Liver (tissue), 9 donors: ENCODE measurements around the gene NR2F2. TPM values are rescaled to one million over a fixed set of nuclear protein-coding genes. Genes with fewer than 3 reads are reported as not detected.

Experiments used
- DNase-seq: peaks from one replicate; pipeline ENCODE4 v3.0.0-alpha.2; 2017; ENCODE audit warnings: low spot score
- H3K27ac ChIP-seq, 2 donors: one replicate each; pipeline ENCODE4 v1.7.0; 2013; ENCODE audit warnings: inconsistent platforms in 2 of 2, low read length in 2 of 2, control low read depth in 1 of 2, low read depth in 1 of 2, mild to moderate bottlenecking in 1 of 2
- H3K27me3 ChIP-seq, 4 donors: one replicate each; pipeline versions ENCODE4 v1.6.1 to v1.7.0; 2013; ENCODE audit warnings: low read length in 3 of 4, inconsistent platforms in 1 of 4, mild to moderate bottlenecking in 1 of 4, moderate library complexity in 1 of 4; ENCODE audit not compliant: control insufficient read depth in 4 of 4, insufficient read depth in 4 of 4
- H3K36me3 ChIP-seq, 4 donors: one replicate each; pipeline versions ENCODE4 v1.6.1 to v1.7.0; 2013; ENCODE audit warnings: low read length in 3 of 4, mild to moderate bottlenecking in 3 of 4, low read depth in 1 of 4, moderate library complexity in 1 of 4; ENCODE audit not compliant: control insufficient read depth in 4 of 4, insufficient read depth in 3 of 4
- H3K4me1 ChIP-seq, 4 donors: one replicate each; pipeline versions ENCODE4 v1.6.1 to v1.7.0; 2013; ENCODE audit warnings: low read length in 3 of 4, mild to moderate bottlenecking in 3 of 4, moderate library complexity in 1 of 4; ENCODE audit not compliant: control insufficient read depth in 4 of 4, insufficient read depth in 4 of 4
- H3K4me3 ChIP-seq, 3 donors: one replicate each; pipeline versions ENCODE4 v1.6.1 to v1.7.0; 2013; ENCODE audit warnings: low read length in 3 of 3, control low read depth in 1 of 3, low read depth in 1 of 3, mild to moderate bottlenecking in 1 of 3
- H3K9ac ChIP-seq, 2 donors: one replicate each; pipeline ENCODE4 v1.7.0; 2013; ENCODE audit warnings: low read length in 2 of 2, mild to moderate bottlenecking in 2 of 2, moderate library complexity in 2 of 2, control low read depth in 1 of 2, low read depth in 1 of 2
- H3K9me3 ChIP-seq, 4 donors: one replicate each; pipeline versions ENCODE4 v1.6.1 to v1.7.0; 2013; ENCODE audit warnings: low read length in 3 of 4; ENCODE audit not compliant: control insufficient read depth in 4 of 4
- EGR1 ChIP-seq, 2 donors: IDR thresholded peaks; 2 replicates each; pipeline ENCODE4 v1.6.1; 2016 to 2018; ENCODE audit warnings: antibody characterized with exemption in 2 of 2, low read depth in 2 of 2
- GABPA ChIP-seq, 2 donors: IDR thresholded peaks in 1 of 2; conservative IDR thresholded peaks in 1 of 2; 2 replicates each; pipeline ENCODE4 v1.6.1; 2016; ENCODE audit warnings: antibody characterized with exemption in 2 of 2, mild to moderate bottlenecking in 1 of 2, moderate library complexity in 1 of 2
- HNF4A ChIP-seq, 2 donors: conservative IDR thresholded peaks; 2 replicates each; pipeline ENCODE4 v1.6.1; 2016; ENCODE audit warnings: antibody characterized with exemption in 2 of 2, mild to moderate bottlenecking in 2 of 2
- HNF4G ChIP-seq: IDR thresholded peaks from 2 replicates; pipeline ENCODE4 v1.6.1; 2016; ENCODE audit warnings: antibody characterized with exemption
- JUND ChIP-seq, 2 donors: IDR thresholded peaks; 2 replicates each; pipeline ENCODE4 v1.6.1; 2016; ENCODE audit warnings: antibody characterized with exemption in 2 of 2
- NR2F2 ChIP-seq: IDR thresholded peaks from 2 replicates; pipeline ENCODE4 v1.6.1; 2016; ENCODE audit warnings: antibody characterized with exemption
- RAD21 ChIP-seq, 2 donors: IDR thresholded peaks; 2 replicates each; pipeline ENCODE4 v1.6.1; 2016; ENCODE audit warnings: antibody characterized with exemption in 2 of 2, mild to moderate bottlenecking in 2 of 2
- RXRA ChIP-seq, 2 donors: IDR thresholded peaks; 2 replicates each; pipeline ENCODE4 v1.6.1; 2017 to 2018; ENCODE audit warnings: antibody characterized with exemption in 2 of 2, mild to moderate bottlenecking in 1 of 2
- SP1 ChIP-seq: IDR thresholded peaks from 2 replicates; pipeline ENCODE4 v1.6.1; 2018; ENCODE audit warnings: antibody characterized with exemption, mild to moderate bottlenecking
- TAF1 ChIP-seq: conservative IDR thresholded peaks from 2 replicates; pipeline ENCODE4 v1.6.1; 2016; ENCODE audit warnings: antibody characterized with exemption, mild to moderate bottlenecking
- YY1 ChIP-seq: IDR thresholded peaks from 2 replicates; pipeline ENCODE4 v1.6.1; 2016; ENCODE audit warnings: antibody characterized with exemption, mild to moderate bottlenecking
- WGBS: extraction: QIAGEN DNeasy Blood & Tissue Kit; methylation state at CpG from one replicate; pipeline ENCODE4 v1.1.7; 2013; 5-methylcytosine and 5-hydroxymethylcytosine counted together
- polyA plus RNA-seq, 2 donors: library from polyadenylated mRNA; stranded (reverse) in 1 of 2; unstranded in 1 of 2; fragments of 200-250 nt in 1 of 2; fragments of >200 nt in 1 of 2; fragmentation: Nextera tagmentation in 1 of 2; extraction: Ambion mirVana in 1 of 2; gene quantifications; one replicate each; pipeline versions ENCODE4 v1.2.1 to v1.2.3, GENCODE V29; 2013 to 2015
- total RNA-seq, 2 donors: library from RNA; depleted of rRNA; stranded (reverse); fragments of >200 nt; gene quantifications; one replicate each; pipeline ENCODE4 v1.2.3, GENCODE V29; 2014
- TF ChIP-seq, protein P1 (sequence below): IDR thresholded peaks from 2 replicates; pipeline ENCODE4 v1.6.1; 2016; ENCODE audit warnings: antibody characterized with exemption
- TF ChIP-seq, protein P2 (sequence below): IDR thresholded peaks from 2 replicates; pipeline ENCODE4 v1.6.1; 2016; ENCODE audit warnings: antibody characterized with exemption
- TF ChIP-seq, protein P3 (sequence below): fragments of 150-350 bp; IDR thresholded peaks from 2 replicates; pipeline ENCODE4 v1.5.1; 2017; ENCODE audit warnings: improper control_type of control experiment, low read depth, low read length; ENCODE audit not compliant: missing input control
- donor health status: healthy.
- donor health status: healthy.
- donor health status: healthy.
- donor health status: healthy.
- donor health status: healthy.

Gene NR2F2
- total and polyA plus RNA-seq, 4 donors = 5.9 to 22.4 (median 9.2) TPM

DNA sequence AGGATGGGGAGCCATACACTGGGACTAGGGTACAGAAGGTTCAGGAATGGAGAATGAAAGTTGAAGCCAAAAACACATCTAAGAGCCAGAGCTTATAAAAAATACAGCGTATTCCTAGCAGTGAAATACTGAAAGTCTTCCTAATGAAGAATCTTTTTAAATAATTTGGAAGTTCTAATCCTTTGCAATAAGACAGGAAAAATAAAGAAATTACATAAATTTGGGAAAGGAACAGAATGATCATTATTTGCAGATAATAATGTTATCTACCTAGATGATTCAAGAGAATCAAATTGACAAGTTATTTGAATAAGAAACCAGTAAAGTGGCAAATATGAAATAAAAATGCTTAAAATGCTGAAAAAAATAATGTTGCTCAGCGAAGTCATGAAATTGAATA, 32.3 kb upstream of the NR2F2 start:
- Histone ChIP-seq H3K36me3 (no peaks in the 10 kb centered on the region), H3K4me1 (no peaks in the 10 kb centered on the region), H3K27ac (no peak overlapping the region), H3K9ac (no peak overlapping the region), H3K4me3 (no peak overlapping the region), H3K9me3 (peaks cover 0 to 3% (median under 1%) of the 10 kb centered on the region in 4 donors), H3K27me3 (no peaks in the 10 kb centered on the region)
- DNase-seq = no peak
- whole genome bisulfite sequencing = 92% methylated on average over 2 of the region's 2 CpGs
- no peak for TF ChIP-seq TAF1
- TF ChIP-seq RAD21 (IDR thresholded peaks at IDR 0.05) = no peak
- TF ChIP-seq, protein P1, sequence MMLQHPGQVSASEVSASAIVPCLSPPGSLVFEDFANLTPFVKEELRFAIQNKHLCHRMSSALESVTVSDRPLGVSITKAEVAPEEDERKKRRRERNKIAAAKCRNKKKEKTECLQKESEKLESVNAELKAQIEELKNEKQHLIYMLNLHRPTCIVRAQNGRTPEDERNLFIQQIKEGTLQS = no peak
- TF ChIP-seq SP1 = no peak
- no peak for TF ChIP-seq EGR1 (IDR thresholded peaks at IDR 0.05; ENCODE audit: low read depth in 2 of 2)
- TF ChIP-seq, protein P2, sequence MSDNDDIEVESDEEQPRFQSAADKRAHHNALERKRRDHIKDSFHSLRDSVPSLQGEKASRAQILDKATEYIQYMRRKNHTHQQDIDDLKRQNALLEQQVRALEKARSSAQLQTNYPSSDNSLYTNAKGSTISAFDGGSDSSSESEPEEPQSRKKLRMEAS = no peak
- TF ChIP-seq HNF4A (conservative IDR thresholded peaks at IDR 0.05) = no peak
- TF ChIP-seq, protein P3, sequence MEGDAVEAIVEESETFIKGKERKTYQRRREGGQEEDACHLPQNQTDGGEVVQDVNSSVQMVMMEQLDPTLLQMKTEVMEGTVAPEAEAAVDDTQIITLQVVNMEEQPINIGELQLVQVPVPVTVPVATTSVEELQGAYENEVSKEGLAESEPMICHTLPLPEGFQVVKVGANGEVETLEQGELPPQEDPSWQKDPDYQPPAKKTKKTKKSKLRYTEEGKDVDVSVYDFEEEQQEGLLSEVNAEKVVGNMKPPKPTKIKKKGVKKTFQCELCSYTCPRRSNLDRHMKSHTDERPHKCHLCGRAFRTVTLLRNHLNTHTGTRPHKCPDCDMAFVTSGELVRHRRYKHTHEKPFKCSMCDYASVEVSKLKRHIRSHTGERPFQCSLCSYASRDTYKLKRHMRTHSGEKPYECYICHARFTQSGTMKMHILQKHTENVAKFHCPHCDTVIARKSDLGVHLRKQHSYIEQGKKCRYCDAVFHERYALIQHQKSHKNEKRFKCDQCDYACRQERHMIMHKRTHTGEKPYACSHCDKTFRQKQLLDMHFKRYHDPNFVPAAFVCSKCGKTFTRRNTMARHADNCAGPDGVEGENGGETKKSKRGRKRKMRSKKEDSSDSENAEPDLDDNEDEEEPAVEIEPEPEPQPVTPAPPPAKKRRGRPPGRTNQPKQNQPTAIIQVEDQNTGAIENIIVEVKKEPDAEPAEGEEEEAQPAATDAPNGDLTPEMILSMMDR = no peak
- no peak for TF ChIP-seq RXRA (IDR thresholded peaks at IDR 0.05)
- no peak for TF ChIP-seq YY1
- TF ChIP-seq GABPA (IDR thresholded peaks at IDR 0.05 in 1 of 2, conservative IDR thresholded peaks at IDR 0.05 in 1 of 2) = no peak
- no peak for TF ChIP-seq HNF4G
- no peak for TF ChIP-seq JUND (IDR thresholded peaks at IDR 0.05)

DNA sequence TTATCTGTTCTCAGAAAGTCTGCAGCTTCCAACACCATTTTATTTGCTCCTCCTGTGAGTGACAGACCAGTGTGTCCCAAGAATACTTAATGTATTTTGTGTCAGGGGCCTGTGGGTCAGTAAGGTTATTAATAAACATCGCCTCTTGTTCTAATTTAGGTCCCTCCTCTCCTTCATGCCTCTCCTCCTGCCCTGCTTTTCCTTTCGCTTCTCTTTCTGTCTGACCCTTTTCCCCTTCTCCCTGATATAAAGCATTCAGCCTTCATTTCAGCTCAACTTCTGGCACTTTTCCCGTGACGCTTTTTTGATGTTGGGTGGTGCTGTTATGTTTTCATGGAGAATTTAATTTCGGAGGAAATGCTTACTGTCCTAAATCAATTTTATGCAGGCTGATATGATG, 29.7 kb upstream of the NR2F2 start:
- H3K4me3 ChIP-seq = no peak overlapping the region
- H3K9ac ChIP-seq = no peak overlapping the region
- H3K27ac ChIP-seq = no peak overlapping the region
- H3K36me3 ChIP-seq = no peaks in the 10 kb centered on the region
- 79% methylated on average over 5 of the region's 5 CpGs for WGBS
- TF ChIP-seq NR2F2 (peak; percentile 70), RAD21 (IDR thresholded peaks at IDR 0.05) (no peak)
- H3K27me3 ChIP-seq = no peaks in the 10 kb centered on the region
- DNase-seq = no peak
- peaks cover 0 to 3% (median under 1%) of the 10 kb centered on the region in 4 donors for H3K9me3 ChIP-seq
- no peaks in the 10 kb centered on the region for H3K4me1 ChIP-seq

DNA sequence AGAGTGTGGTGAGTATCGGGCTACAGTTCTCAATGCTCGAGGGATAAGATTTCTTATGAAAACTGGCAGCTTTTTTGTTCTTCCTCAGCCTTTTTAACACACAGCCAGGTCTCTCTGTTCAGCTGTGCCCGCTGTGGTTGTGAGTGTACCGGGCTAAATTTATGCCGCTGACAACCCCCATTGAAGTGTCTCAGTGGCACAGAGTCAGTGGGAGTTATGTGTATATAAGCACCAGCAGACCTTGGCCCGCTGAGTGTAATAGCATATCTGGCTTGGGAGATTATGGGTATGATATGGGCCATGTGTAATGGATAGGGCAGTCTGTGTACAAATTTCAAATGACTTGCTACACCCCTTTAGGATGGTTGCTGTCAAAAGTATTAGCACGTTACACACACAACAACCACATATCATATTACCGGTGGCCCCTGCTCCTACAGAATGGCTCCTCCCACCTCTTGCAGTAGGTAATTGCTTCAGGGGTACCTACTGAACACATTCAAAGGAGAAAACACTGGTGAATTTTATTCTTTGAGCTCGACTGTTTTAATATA, 26.9 kb upstream of the NR2F2 start:
- Histone ChIP-seq H3K36me3 (no peaks in the 10 kb centered on the region), H3K9ac (no peak overlapping the region), H3K27ac (no peak overlapping the region), H3K9me3 (no peaks in the 10 kb centered on the region), H3K4me1 (no peaks in the 10 kb centered on the region), H3K4me3 (no peak overlapping the region), H3K27me3 (no peaks in the 10 kb centered on the region)
- TF ChIP-seq, protein P3 = peak; percentile 2
- no peak for TF ChIP-seq HNF4G
- 90% methylated on average over 9 of the region's 9 CpGs for whole genome bisulfite sequencing
- no peak for DNase-seq
